Caki2 (cell line): Measurements from ENCODE around the gene FXYD6. TPM values are rescaled to one million over a fixed set of nuclear protein-coding genes. Genes with fewer than 3 reads are reported as not detected.

ENCODE experiments used
- DNase-seq: peaks from one replicate; pipeline ENCODE4 v3.0.0-alpha.2; 2015; ENCODE audit warnings: low read depth
- in situ Hi-C: cut with HindIII; loops from 2 replicates; pipeline ENCODE4 v1.10.0; 2016; ENCODE audit warnings: low sequenced_read_pairs, low pct_unique_long_range_greater_than_20kb, mixed read lengths
- total RNA-seq: library from RNA; depleted of rRNA; stranded (reverse); fragments of >200 nt; shearing (Covaris generic); gene quantifications from 2 replicates; pipeline ENCODE4 v1.2.3, GENCODE V29; 2014; ENCODE audit warnings: low replicate concordance

FXYD6 gene
- total RNA-seq, 1 experiment from 2014 or later = not detected

GRCh38 chr11:117827521-117828511 is 48.6 kb downstream of the FXYD6 start:
- in situ Hi-C loops = no loop called here

DNA sequence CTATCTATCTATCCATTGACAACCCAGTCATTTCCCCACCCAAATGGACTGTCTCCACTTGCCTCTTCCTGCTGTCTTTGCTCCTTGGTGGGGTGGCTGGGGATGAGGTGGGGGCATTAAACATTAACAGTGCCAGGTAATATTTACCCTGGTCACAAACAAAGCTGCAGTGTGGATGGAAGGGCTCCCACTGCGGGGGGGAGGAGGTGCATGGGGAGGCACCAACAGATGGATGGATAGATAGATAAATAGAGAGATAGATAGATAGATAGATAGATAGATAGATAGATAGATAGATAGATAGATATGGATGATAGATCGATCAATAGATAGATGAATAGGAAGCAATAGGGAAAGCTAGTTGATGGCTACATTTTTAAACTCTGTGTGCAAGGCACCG is 49.6 kb downstream of the FXYD6 start:
- DNase-seq = peak; percentile 63
- in situ Hi-C loops = no loop called here

More at GRCh38 chr11:117827521-117828511, 48.6 kb downstream of the FXYD6 start:
- DNase-seq = peak; percentile 26

GRCh38 chr11:117826190-117826570 is 50.3 kb downstream of the FXYD6 start:
- DNase-seq = peak; percentile 50
- in situ Hi-C loops = no loop called here

DNA sequence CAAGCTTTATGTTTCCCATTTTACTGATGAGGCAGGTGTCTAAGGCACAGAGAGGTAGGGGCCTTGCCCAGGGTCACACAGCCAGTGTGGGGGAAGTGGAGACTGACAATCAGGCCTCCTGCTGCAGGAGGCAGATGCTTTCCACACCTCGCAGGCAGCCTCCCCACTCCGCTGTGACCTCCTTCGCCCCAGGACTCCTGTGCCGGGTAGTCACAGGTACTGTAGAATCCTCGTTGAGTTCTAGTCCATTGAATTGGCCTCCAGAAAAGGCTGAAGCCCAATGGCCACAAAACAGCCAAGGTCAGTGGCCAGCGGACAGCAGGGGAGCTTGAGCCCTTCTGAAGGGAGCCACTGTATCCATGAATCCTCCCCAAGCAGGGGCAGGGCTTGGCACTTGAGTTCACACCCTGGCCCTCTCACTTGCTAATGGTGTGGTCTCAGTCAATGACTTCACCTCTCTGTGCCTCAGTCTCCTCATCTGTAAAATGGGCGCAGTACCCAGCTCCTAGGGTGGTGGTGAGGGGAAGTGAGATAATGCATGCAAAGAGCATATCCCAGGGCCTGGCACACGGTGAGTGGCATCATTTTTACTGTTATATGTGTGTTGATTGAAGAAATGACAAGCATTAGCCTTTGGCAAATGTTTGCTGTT is 50.8 kb downstream of the FXYD6 start:
- in situ Hi-C loops = no loop called here
- no peak for DNase-seq

- in situ Hi-C loops = no loop called here
- DNase-seq = peak; percentile 74
Observed at GRCh38 chr11:117824571-117825537, 51.6 kb downstream of the FXYD6 start, which contains the start of gene FXYD2. Gene FXYD2, minus strand, starts transcription at chr11:117824744. Its CDS starts 66 bp downstream, at chr11:117824678.

- in situ Hi-C loops = no loop called here
- DNase-seq = no peak
Observed at GRCh38 chr11:117823946-117824420, 52.5 kb downstream of the FXYD6 start.

DNA sequence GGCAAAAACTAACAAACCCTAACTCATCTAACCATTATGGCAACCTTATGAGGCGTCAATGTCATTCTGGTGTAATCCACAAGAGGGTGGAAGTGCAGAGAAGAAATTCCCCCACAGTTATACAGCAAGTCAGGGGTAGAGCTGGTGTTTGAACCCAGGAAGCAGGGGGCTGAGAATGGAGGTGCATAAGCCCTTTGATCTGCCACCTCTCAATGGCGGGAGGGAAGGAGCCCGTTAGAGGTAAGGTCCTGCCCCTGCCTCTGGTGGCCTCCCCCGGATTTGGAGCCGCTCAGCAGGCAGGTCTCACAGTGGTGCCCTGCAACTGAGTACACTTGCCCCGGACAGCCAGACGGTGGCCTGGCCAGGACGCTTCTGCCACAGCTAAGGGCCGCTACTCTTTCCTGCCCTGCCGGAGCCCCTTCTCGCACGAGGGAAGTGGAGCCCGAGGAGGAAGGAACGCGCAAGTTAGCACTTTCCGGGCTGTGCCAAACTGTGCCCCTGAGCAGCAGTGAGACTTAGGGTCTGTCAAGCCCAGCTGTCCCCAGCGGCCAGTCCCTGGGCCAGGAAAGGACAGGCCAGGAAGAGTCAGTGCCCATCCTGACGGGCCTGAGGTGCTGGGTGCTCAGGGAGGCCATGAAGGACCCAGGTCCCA is 53.0 kb downstream of the FXYD6 start:
- in situ Hi-C loops = no loop called here
- DNase-seq = peak; percentile 67

GRCh38 chr11:117822074-117823033 is 54.1 kb downstream of the FXYD6 start:
- in situ Hi-C loops = no loop called here
- peak; percentile 39 for DNase-seq

DNA sequence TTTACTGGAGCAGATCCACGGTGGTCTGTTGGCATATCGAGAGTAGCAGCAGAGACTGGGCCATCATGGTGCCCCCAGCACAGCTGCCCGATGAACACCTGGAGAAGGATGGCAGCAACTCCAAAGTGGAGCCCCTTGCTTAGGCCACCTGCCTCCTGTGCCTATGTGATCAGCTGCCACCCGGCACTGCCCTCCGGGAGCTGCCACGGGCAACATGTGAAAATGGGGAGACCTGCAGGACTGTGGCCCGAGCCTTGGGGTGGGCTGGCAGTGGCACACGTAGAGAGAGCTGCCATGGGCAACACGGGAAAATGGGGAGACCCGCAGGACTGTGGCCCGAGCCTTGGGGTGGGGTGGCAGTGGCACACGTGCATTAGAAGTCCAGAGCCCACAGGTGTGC is 55.0 kb downstream of the FXYD6 start:
- no peak for DNase-seq
- in situ Hi-C loops = no loop called here

DNA sequence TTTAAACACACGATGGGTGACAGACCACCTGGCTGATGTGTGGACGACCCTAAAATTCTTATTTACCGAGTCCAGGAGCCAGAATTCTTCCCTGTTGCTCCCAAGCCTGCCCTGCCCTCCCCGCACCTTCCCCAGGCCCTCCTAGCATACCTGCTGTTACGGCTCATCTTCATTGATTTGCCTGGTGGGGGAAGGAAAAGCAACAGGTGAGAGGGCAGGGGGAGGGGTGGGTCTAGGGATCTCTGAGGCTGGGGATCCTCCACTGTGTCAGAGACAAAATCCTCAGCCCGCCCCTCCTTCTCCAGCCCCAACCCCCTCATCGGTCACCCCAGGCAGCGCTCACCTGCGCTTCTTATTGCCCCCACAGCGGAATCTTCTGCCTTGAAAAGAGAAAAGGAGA is 55.9 kb downstream of the FXYD6 start:
- in situ Hi-C loops = no loop called here
- DNase-seq = no peak

- in situ Hi-C loops = no loop called here
- DNase-seq = peak; percentile 69
Observed at GRCh38 chr11:117820071-117820470, 56.4 kb downstream of the FXYD6 start.

GRCh38 chr11:117819096-117820040 is 57.1 kb downstream of the FXYD6 start:
- peak; percentile 77 for DNase-seq
- in situ Hi-C loops = no loop called here

- no peak for DNase-seq
- in situ Hi-C loops = no loop called here
Observed at GRCh38 chr11:117818041-117818873, 58.2 kb downstream of the FXYD6 start.

DNA sequence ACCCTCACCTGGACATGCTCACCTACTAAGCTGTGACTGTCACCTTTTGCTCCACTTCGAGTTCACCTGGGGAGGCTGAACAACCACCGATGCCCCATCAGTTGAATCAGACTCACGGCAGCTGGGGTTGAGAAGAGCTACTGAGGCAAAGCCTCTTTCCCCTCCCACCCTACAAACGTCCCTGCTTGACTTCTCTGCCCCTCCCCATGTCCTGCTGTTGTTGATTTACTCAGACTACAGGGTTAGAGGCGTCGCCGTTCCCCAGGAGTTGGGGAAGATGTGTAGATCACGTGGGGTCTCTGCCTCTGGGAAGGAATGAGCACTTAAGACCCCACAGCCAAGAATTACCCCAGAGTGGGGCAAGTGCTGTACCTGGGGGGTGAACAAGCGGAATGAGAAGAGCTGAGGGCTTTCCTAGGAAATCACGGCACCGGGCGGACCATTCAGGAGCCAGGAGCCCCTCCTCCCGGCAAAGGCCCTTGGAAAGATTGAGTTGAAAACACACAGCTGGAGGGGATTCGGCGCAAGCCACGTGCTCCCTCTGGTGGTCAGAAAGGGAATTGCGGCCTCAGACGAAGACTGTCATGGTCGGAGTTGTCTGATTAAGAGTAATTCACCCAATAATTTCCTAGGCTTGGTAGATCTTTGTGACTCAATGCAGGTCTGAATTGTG is 59.0 kb downstream of the FXYD6 start:
- peak; percentile 94 for DNase-seq
- in situ Hi-C loops = no loop called here
